CD4-positive, CD25-positive, alpha-beta regulatory T cell (primary cell): ENCODE results near the gene SDHA. TPM values are rescaled to one million over a fixed set of nuclear protein-coding genes. Genes with fewer than 3 reads are reported as not detected.
A peak's percentile ranks its signal among the peaks of the same experiment; 100 is the strongest.
"Not testable (repeated sequence)": the region's sequence is repeated elsewhere in the genome, so short reads cannot be mapped to it uniquely, and the experiment has no call there.

ENCODE experiments used
- ATAC-seq, 2 donors: fragments of 150-1000 bp; cut with Tn5 transposase; one replicate each; pipeline ENCODE4 v1.10.0; 2021; ENCODE audit warnings: low read depth in 2 of 2, moderate number of reproducible peaks in 2 of 2, moderate library complexity in 1 of 2
- DNase-seq, 3 donors: peaks; one replicate each; pipeline versions ENCODE4 v3.0.0 to v3.0.0-alpha.2; 2012 to 2022; ENCODE audit warnings: mixed read lengths in 1 of 3
- H3K27ac ChIP-seq: one replicate; pipeline ENCODE4 v1.7.0; 2013; ENCODE audit warnings: mild to moderate bottlenecking, low read length; ENCODE audit not compliant: insufficient read depth, poor library complexity, severe bottlenecking
- H3K27me3 ChIP-seq: one replicate; pipeline ENCODE4 v1.7.0; 2013; ENCODE audit warnings: low read length; ENCODE audit not compliant: control insufficient read depth, insufficient read depth
- H3K36me3 ChIP-seq: one replicate; pipeline ENCODE4 v1.7.0; 2013; ENCODE audit warnings: mild to moderate bottlenecking, low read length, moderate library complexity; ENCODE audit not compliant: control insufficient read depth, insufficient read depth
- H3K4me1 ChIP-seq: 2 replicates; pipeline ENCODE4 v1.7.0; 2013; ENCODE audit warnings: mild to moderate bottlenecking, low read length; ENCODE audit not compliant: insufficient read depth, control insufficient read depth, poor library complexity, severe bottlenecking
- H3K4me3 ChIP-seq: one replicate; pipeline ENCODE4 v1.7.0; 2013; ENCODE audit warnings: low read depth, mild to moderate bottlenecking, low read length, moderate library complexity
- H3K9me3 ChIP-seq, 2 experiments: 1 replicate in 1 of 2; 2 replicates in 1 of 2; pipeline ENCODE4 v1.7.0; 2013; ENCODE audit warnings: low read length in 2 of 2, mild to moderate bottlenecking in 1 of 2, moderate library complexity in 1 of 2; ENCODE audit not compliant: control insufficient read depth in 2 of 2
- H3K27ac Mint-ChIP-seq, 3 donors: one replicate each; pipeline ENCODE4 v1.8.0; 2020 to 2022; ENCODE audit warnings: mild to moderate bottlenecking in 3 of 3, mixed read lengths in 3 of 3, moderate library complexity in 2 of 3
- H3K27me3 Mint-ChIP-seq: one replicate; pipeline ENCODE4 v1.8.0; 2022; ENCODE audit warnings: mild to moderate bottlenecking, mixed read lengths
- H3K36me3 Mint-ChIP-seq: one replicate; pipeline ENCODE4 v1.8.0; 2020; ENCODE audit warnings: mixed read lengths
- H3K4me1 Mint-ChIP-seq, 4 donors: one replicate each; pipeline ENCODE4 v1.8.0; 2020 to 2022; ENCODE audit warnings: mixed read lengths in 4 of 4, mild to moderate bottlenecking in 1 of 4
- H3K4me3 Mint-ChIP-seq, 4 donors: one replicate each; pipeline ENCODE4 v1.8.0; 2020 to 2022; ENCODE audit warnings: mild to moderate bottlenecking in 4 of 4, mixed read lengths in 4 of 4, moderate library complexity in 3 of 4
- H3K9me3 Mint-ChIP-seq, 7 donors: one replicate each; pipeline ENCODE4 v1.8.0; 2020 to 2022; ENCODE audit warnings: mixed read lengths in 7 of 7, mild to moderate bottlenecking in 3 of 7, moderate library complexity in 2 of 7
- polyA plus RNA-seq, 4 donors: library from polyadenylated mRNA; unstranded; fragments of 300-500 nt; fragmentation: Illumina TruSeq; gene quantifications; one replicate each; pipeline ENCODE4 v1.2.3, GENCODE V29; 2021
- total RNA-seq: library from RNA; stranded (reverse); gene quantifications from one replicate; pipeline ENCODE4 v1.2.3, GENCODE V29; 2022

Gene SDHA
- total and polyA plus RNA-seq, 5 donors from 2014 or later: 211 to 290 (median 235) TPM

- not testable (repeated sequence) for H3K27ac ChIP-seq, H3K4me3 ChIP-seq, H3K27me3 ChIP-seq, ATAC-seq, H3K9me3 Mint-ChIP-seq, H3K27me3 Mint-ChIP-seq, DNase-seq, H3K9me3 ChIP-seq, H3K36me3 Mint-ChIP-seq
- peaks cover 23% of the 10 kb centered on the region for H3K36me3 ChIP-seq
- H3K4me3 Mint-ChIP-seq: peak overlapping the region; percentile 82 to 91 (median 87)
- H3K4me1 Mint-ChIP-seq: peaks cover 13 to 56% (median 32%) of the 10 kb centered on the region in 4 donors
- peaks cover 19% of the 10 kb centered on the region for H3K4me1 ChIP-seq
- H3K27ac Mint-ChIP-seq: peak overlapping the region; percentile 40 to 90 (median 75)
These were observed 55.4 kb downstream of the SDHA start for GRCh38 chr5:273491-273890.

GRCh38 chr5:274346-274745 lies 56.2 kb downstream of the SDHA start:
- not testable (repeated sequence) for H3K27ac Mint-ChIP-seq, H3K9me3 Mint-ChIP-seq
- peaks cover 13 to 63% (median 34%) of the 10 kb centered on the region in 4 donors for H3K4me1 Mint-ChIP-seq

GRCh38 chr5:278646-279045 lies 60.5 kb downstream of the SDHA start:
- ATAC-seq: no peak
- Histone ChIP-seq H3K27ac (no peak overlapping the region), H3K36me3 (peaks cover 24% of the 10 kb centered on the region), H3K4me1 (peaks cover 13% of the 10 kb centered on the region), H3K4me3 (no peak overlapping the region), H3K27me3 (no peaks in the 10 kb centered on the region), H3K9me3 (no peaks in the 10 kb centered on the region)
- Mint-ChIP-seq H3K4me1 (peaks cover 3 to 75% (median 48%) of the 10 kb centered on the region in 4 donors), H3K27ac (no peak overlapping the region), H3K9me3 (no peaks in the 10 kb centered on the region), H3K36me3 (peaks cover 26% of the 10 kb centered on the region), H3K27me3 (no peaks in the 10 kb centered on the region), H3K4me3 (no peak overlapping the region)
- no peak for DNase-seq

More at GRCh38 chr5:274346-274745, 56.2 kb downstream of the SDHA start:
- H3K36me3 Mint-ChIP-seq, H3K27me3 Mint-ChIP-seq, H3K27ac ChIP-seq, H3K27me3 ChIP-seq, ATAC-seq, H3K4me3 ChIP-seq, DNase-seq, H3K9me3 ChIP-seq: not testable (repeated sequence)
- Histone ChIP-seq H3K4me1 (peaks cover 19% of the 10 kb centered on the region), H3K36me3 (peaks cover 23% of the 10 kb centered on the region)
- peak overlapping the region in 1 of 4 donors; percentile 82 for H3K4me3 Mint-ChIP-seq

- H3K9me3 Mint-ChIP-seq, H3K27me3 Mint-ChIP-seq, DNase-seq, H3K4me3 Mint-ChIP-seq, H3K27ac ChIP-seq, H3K4me3 ChIP-seq, H3K9me3 ChIP-seq, ATAC-seq, H3K27ac Mint-ChIP-seq, H3K27me3 ChIP-seq: not testable (repeated sequence)
- Histone ChIP-seq H3K4me1 (peaks cover 11% of the 10 kb centered on the region), H3K36me3 (peaks cover 29% of the 10 kb centered on the region)
- Mint-ChIP-seq H3K36me3 (peaks cover 28% of the 10 kb centered on the region), H3K4me1 (peaks cover 5 to 75% (median 47%) of the 10 kb centered on the region in 4 donors)
These were observed 61.0 kb downstream of the SDHA start for GRCh38 chr5:279051-279665.

- Histone ChIP-seq H3K27me3 (no peaks in the 10 kb centered on the region), H3K36me3 (peaks cover 28% of the 10 kb centered on the region), H3K4me3 (no peak overlapping the region), H3K27ac (no peak overlapping the region), H3K4me1 (peaks cover 6% of the 10 kb centered on the region), H3K9me3 (no peaks in the 10 kb centered on the region)
- no peaks in the 10 kb centered on the region for H3K27me3 Mint-ChIP-seq
- peaks cover 58% of the 10 kb centered on the region for H3K36me3 Mint-ChIP-seq
- ATAC-seq (no peak), DNase-seq (no peak)
- no peak overlapping the region for H3K4me3 Mint-ChIP-seq
- peak overlapping the region; percentile 47 to 86 (median 59) for H3K27ac Mint-ChIP-seq
- no peaks in the 10 kb centered on the region for H3K9me3 Mint-ChIP-seq
- H3K4me1 Mint-ChIP-seq: peaks cover 5 to 66% (median 37%) of the 10 kb centered on the region in 4 donors
These were observed 68.0 kb downstream of the SDHA start for GRCh38 chr5:285991-286557.

- not testable (repeated sequence) for H3K27me3 Mint-ChIP-seq, H3K4me3 Mint-ChIP-seq
- H3K36me3 Mint-ChIP-seq: peaks cover 32% of the 10 kb centered on the region
These were observed 72.1 kb downstream of the SDHA start for GRCh38 chr5:290200-290599.

GRCh38 chr5:291345-291744 lies 73.2 kb downstream of the SDHA start:
- H3K27me3 Mint-ChIP-seq, H3K4me3 Mint-ChIP-seq, H3K9me3 Mint-ChIP-seq, DNase-seq, H3K4me1 ChIP-seq, ATAC-seq, H3K27me3 ChIP-seq, H3K9me3 ChIP-seq, H3K36me3 ChIP-seq, H3K27ac ChIP-seq, H3K4me3 ChIP-seq: not testable (repeated sequence)
- H3K4me1 Mint-ChIP-seq: peaks cover under 1 to 35% (median 10%) of the 10 kb centered on the region in 4 donors
- H3K27ac Mint-ChIP-seq: peak overlapping the region in 1 of 3 donors; percentile 49
- peaks cover 22% of the 10 kb centered on the region for H3K36me3 Mint-ChIP-seq

More at GRCh38 chr5:290200-290599, 72.1 kb downstream of the SDHA start:
- not testable (repeated sequence) for H3K27ac Mint-ChIP-seq, DNase-seq, H3K9me3 Mint-ChIP-seq, H3K27me3 ChIP-seq, H3K4me1 ChIP-seq, ATAC-seq, H3K9me3 ChIP-seq, H3K27ac ChIP-seq, H3K4me3 ChIP-seq
- H3K36me3 ChIP-seq: peaks cover 14% of the 10 kb centered on the region
- H3K4me1 Mint-ChIP-seq: peaks cover 0 to 39% (median 10%) of the 10 kb centered on the region in 4 donors

GRCh38 chr5:294788-295187 lies 76.7 kb downstream of the SDHA start:
- H3K27ac ChIP-seq, DNase-seq, H3K27me3 Mint-ChIP-seq, H3K4me1 ChIP-seq, H3K36me3 Mint-ChIP-seq, H3K36me3 ChIP-seq, ATAC-seq, H3K27ac Mint-ChIP-seq, H3K4me3 ChIP-seq, H3K9me3 ChIP-seq, H3K27me3 ChIP-seq, H3K9me3 Mint-ChIP-seq: not testable (repeated sequence)
- Mint-ChIP-seq H3K4me3 (peak overlapping the region in 1 of 4 donors; percentile 75), H3K4me1 (peaks cover 14 to 42% (median 17%) of the 10 kb centered on the region in 4 donors)
